ACC112 (cell line): ENCODE measurements around the gene METTL16.

ENCODE experiments used
- H2AFZ ChIP-seq: fragments of 200-600 bp; sonication (generic); one replicate; pipeline ENCODE4 v1.6.0; 2017; ENCODE audit warnings: antibody characterized with exemption, low read length; ENCODE audit not compliant: unreplicated experiment
- H3K27ac ChIP-seq: fragments of 200-600 bp; sonication (generic); 2 replicates; pipeline ENCODE4 v1.5.1; 2014; ENCODE audit warnings: low read depth, mild to moderate bottlenecking, antibody characterized with exemption, low read length, moderate library complexity
- H3K27me3 ChIP-seq: fragments of 200-600 bp; sonication (generic); 2 replicates; pipeline ENCODE4 v1.6.1; 2014; ENCODE audit warnings: mild to moderate bottlenecking, antibody characterized with exemption, low read length, moderate library complexity, mixed read lengths; ENCODE audit not compliant: insufficient read depth
- H3K36me3 ChIP-seq: fragments of 200-600 bp; sonication (generic); 2 replicates; pipeline ENCODE4 v1.6.1; 2016; ENCODE audit warnings: mild to moderate bottlenecking, antibody characterized with exemption, low read length, moderate library complexity, mixed read lengths; ENCODE audit not compliant: insufficient read depth
- H3K4me1 ChIP-seq: fragments of 200-600 bp; sonication (generic); one replicate; pipeline ENCODE4 v1.6.1; 2016; ENCODE audit warnings: low read length, mixed read lengths; ENCODE audit not compliant: insufficient read depth, unreplicated experiment, control insufficient read depth
- H3K4me3 ChIP-seq: fragments of 200-600 bp; sonication (generic); 2 replicates; pipeline ENCODE4 v1.5.1; 2014; ENCODE audit warnings: mild to moderate bottlenecking, low read depth, low read length
- H3K79me2 ChIP-seq: fragments of 200-600 bp; sonication (generic); one replicate; pipeline ENCODE4 v1.6.0; 2016; ENCODE audit warnings: low read length; ENCODE audit not compliant: control insufficient read depth, unreplicated experiment, insufficient read depth

METTL16 gene

DNA sequence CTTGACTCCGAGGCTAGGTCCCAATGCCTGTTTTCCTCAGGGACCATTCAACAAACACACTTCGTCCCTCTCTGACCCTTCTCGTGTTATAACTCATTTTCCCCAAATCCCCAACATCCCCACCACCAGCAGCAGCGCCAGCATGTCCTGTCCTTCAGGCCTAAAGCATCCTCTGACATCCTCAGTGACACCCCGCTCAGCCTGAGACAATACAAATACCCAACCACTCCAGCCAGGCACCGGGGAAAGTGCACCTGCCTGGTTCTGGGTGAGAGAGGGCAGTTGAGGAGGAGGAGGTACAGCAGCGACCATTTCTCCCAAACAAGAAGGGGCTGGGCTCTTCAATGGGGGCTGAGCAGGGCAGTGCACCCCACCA, 115.5 kb downstream of the METTL16 start:
- Histone ChIP-seq H3K4me1 (peaks cover 51% of the 10 kb centered on the region), H3K27ac (peak overlapping the region; percentile 96), H2AFZ (no peak overlapping the region), H3K79me2 (peaks cover 56% of the 10 kb centered on the region), H3K4me3 (peak overlapping the region; percentile 62), H3K36me3 (no peaks in the 10 kb centered on the region), H3K27me3 (no peaks in the 10 kb centered on the region)

DNA sequence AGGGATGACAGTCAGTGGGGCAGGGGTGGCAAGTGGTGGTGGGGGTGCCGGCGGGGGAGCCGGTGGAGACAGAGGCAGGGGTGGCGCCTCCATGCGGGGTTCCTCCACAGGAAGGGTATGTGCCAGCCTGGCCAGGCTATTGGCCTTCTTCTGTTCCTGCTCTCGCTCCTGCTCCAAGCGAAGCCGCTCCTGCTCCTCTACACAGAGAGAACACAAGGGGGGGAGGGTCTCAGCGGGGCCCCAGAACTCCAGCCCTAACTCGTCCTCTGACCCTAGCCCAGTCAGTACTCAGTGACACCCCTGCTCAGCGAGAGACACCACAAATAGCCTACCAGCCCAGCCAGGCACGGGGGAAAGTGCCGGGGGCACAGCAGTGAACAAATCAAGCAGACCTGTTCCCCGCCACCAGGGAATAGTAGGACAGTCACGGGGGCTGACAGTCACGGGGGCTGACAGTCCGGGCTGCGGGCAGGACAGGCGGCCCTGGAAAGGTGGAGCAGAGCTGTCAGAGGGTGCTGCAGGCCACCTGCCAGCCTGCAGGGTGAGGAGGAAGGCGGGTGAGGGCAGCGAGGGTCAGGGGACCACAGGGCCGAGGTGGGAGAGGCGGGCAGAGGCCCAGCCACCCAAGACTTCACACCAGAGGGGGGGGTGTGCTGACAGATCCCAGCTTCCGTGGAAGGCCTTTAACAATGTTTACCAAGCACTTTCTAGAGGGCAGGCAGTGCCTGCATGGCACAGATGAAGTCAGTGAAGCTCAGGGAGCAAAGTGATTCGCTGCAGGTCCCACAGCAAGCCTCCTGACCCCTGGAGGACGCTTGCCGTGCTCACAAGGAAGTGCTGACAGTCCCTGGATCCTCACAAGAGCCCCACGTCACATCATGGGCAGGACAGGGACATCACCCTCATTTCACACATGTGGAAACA, 116.2 kb downstream of the METTL16 start:
- peaks cover 55% of the 10 kb centered on the region for H3K4me1 ChIP-seq
- no peaks in the 10 kb centered on the region for H3K36me3 ChIP-seq
- H3K4me3 ChIP-seq: peak overlapping the region; percentile 62; the same call in 1 of the 2 replicates
- no peak overlapping the region for H2AFZ ChIP-seq
- H3K27ac ChIP-seq: peak overlapping the region; percentile 96
- peaks cover 59% of the 10 kb centered on the region for H3K79me2 ChIP-seq
- no peaks in the 10 kb centered on the region for H3K27me3 ChIP-seq

DNA sequence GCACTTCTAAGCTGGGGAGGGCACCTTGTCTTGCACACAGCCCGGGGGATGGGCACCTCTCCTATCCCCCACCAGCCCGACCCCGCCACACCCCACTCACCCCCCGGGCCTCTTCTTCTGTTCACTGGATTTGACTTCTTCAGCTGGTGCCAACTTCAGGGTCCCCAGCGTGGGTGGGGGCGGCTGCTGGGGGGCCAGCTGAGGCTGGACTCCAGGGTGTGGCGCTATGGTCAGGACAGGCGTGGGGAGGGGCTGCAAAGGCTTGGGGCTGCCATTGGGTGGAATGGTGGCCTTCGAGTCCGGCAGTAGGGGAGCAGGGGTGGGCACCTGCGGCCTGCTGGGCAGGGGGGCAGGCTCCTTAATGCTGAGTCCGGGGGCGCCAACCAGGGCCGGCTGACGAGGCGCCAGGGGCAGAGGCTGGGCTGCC, 116.9 kb downstream of the METTL16 start:
- Histone ChIP-seq H3K36me3 (no peaks in the 10 kb centered on the region), H3K27me3 (no peaks in the 10 kb centered on the region), H3K4me3 (peak overlapping the region; percentile 97; the same call in 1 of the 2 replicates), H3K4me1 (peaks cover 57% of the 10 kb centered on the region), H3K27ac (peak overlapping the region; percentile 66; the same call in 1 of the 2 replicates), H3K79me2 (peaks cover 57% of the 10 kb centered on the region), H2AFZ (no peak overlapping the region)

DNA sequence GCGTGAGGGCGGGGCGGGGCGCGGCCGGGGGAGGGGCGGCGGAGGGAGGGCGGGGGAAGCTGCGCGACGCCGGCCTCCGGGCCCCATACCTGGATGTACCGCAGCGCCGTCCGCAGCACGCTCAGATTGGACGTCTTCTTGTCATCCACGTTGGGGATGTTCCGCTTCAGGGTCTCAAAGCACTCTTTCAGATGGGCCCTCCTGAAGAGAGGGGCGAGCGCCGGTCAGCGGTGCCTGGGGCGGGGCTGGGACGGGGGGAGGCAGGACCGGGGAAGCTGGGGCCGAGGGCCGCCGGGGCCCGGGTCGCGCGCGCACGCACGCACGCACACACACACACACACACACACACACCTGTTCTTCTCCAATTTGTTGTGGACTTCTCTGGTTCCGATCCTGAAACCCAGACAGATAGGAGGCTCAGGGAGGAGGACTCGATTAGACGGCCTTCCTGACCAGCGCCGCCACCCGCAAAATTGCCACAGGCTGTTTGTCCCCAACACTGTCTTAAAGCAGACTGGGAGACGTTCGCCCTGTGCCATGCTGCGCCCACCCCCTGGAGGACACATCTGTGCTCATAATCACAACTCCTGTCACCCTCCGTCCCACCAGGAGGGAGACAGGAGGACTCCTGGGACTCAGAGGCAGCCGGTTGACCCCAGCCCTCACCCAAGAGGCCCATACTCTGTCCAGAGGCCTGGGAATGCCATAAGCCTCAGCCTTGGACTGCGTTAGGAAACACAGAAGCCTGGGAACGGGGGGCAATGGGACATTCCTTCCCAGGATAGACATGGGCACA, 117.5 kb downstream of the METTL16 start:
- Histone ChIP-seq H3K4me1 (peaks cover 57% of the 10 kb centered on the region), H3K27ac (peak overlapping the region; percentile 66), H2AFZ (no peak overlapping the region), H3K79me2 (peaks cover 55% of the 10 kb centered on the region), H3K36me3 (no peaks in the 10 kb centered on the region), H3K4me3 (peak overlapping the region; percentile 97), H3K27me3 (no peaks in the 10 kb centered on the region)

DNA sequence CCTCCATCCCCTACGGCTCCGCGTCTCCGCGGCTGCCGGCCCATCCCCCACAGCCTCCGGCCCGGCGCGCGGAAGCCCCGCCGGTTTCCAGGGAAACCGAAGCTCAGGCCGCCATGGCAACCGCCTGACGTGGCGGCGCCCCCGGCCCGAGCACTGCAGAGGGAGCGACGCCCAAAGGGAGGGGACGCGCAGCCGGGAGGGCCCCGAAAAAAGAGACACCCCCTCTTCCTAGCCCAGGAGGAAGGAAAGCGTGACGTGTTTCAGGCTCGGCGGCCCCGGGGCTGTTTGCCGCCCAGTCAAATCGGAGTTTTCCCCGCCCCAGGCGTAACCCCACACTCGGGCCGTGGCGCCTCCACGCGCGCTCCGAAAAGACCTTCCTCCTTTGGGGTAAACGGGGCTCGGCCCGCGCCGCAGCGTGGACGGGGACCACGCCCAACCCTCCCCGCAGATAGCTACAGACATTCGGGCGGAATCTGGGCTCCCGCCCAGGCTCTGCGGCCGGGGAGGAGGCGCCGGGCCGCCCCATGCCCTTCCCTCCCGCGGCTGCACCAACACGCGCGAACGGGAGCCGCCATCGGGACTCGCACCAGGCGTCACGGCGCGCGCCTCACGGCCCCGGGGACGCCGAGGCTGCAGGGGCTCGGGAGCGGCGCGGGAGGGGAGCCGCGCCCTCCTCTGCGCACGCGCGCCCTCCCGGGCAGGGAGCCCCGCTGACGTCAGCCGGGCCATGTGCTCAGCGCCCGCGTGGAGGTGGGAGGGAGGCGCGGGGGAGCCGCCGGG, 118.3 kb downstream of the METTL16 start:
- Histone ChIP-seq H3K4me3 (peak overlapping the region; percentile 97), H3K27me3 (no peaks in the 10 kb centered on the region), H3K36me3 (no peaks in the 10 kb centered on the region), H3K4me1 (peaks cover 53% of the 10 kb centered on the region), H3K79me2 (peaks cover 50% of the 10 kb centered on the region), H3K27ac (peak overlapping the region; percentile 100), H2AFZ (peak overlapping the region; percentile 79)

DNA sequence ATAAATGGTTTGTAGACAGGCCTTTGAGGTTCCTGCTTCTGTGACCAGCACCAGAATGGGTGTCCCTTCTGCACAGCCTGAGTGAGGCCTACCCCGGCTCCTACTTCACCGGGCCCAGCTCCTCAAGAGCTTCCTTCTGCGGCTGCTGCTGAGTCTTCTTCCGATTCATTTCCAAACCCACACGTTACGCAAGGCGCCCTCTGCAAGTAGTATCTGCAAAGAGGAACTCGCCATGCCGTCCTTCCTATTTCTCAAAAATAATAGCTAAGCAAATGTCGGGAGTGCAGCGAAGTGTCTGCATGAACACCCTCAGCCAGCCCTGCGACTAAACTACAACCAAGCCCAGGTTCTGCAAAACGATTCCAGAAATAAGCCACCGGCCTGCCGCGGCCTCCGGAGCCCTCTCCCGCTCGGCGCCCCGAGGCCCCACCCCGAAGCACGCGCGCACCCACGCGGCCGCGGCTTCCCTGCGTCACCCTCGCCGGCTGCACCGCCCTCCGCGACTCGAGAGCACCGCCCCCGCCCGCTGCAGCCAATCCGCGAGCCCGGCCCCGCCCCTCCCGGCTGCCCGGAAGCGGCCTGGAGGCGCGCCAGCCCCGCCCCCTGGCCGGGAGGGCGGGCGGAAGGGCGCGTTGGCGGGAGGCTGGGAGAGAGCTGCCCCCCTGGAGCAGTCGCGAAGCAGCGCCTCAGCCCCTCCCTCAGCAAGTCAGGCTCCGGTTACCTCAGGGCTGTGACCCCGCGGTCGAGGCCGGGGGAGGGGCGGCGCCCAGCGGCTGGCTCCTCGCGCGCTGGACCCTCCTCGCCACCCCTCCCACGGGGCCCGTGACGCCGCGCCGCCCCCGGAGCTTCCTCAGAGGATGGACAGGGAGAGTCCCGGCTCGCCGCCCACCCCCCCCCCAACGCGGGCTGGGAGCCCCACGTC, 119.2 kb downstream of the METTL16 start:
- peaks cover 45% of the 10 kb centered on the region for H3K4me1 ChIP-seq
- no peak overlapping the region for H2AFZ ChIP-seq
- peaks cover 41% of the 10 kb centered on the region for H3K79me2 ChIP-seq

DNA sequence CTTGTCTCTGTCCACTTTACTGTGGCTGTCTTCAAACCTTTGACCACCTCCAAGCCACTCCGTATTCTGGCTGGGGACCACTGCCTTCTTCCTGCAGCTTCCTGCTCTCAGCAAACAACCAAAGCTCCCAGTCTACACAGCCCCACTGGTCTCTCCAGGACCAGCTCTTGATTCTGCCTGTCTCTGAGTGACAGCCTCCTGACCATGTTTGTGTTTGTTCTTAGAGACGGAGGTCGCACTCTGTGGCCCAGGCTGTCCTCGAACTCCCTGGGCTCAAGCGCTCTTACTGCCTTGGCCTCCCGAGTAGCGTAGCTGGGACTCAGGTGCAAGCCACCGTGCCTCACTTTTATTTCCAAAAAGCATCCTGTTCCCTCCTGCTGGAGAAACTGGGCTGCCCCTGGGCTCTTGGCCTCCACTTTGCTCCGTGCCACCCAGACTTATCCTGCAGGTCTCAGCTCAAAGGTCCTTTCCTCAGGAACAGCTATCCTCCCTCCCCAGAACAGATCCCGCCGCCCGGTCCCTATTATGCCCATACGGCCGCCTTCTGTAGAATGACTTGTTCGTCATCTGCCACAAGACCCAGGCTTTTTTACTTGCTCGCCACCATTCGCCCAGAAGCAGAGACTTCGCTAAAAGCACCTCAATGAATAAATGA, 120.0 kb downstream of the METTL16 start:
- Histone ChIP-seq H3K79me2 (peaks cover 37% of the 10 kb centered on the region), H3K4me1 (peaks cover 40% of the 10 kb centered on the region), H3K36me3 (no peaks in the 10 kb centered on the region), H2AFZ (no peak overlapping the region), H3K27ac (peak overlapping the region; percentile 100), H3K4me3 (peak overlapping the region; percentile 87), H3K27me3 (no peaks in the 10 kb centered on the region)

More for the DNA sequence above, 119.2 kb downstream of the METTL16 start:
- H3K36me3 ChIP-seq: no peaks in the 10 kb centered on the region
- peak overlapping the region; percentile 97 for H3K4me3 ChIP-seq
- H3K27ac ChIP-seq: peak overlapping the region; percentile 100
- no peaks in the 10 kb centered on the region for H3K27me3 ChIP-seq

DNA sequence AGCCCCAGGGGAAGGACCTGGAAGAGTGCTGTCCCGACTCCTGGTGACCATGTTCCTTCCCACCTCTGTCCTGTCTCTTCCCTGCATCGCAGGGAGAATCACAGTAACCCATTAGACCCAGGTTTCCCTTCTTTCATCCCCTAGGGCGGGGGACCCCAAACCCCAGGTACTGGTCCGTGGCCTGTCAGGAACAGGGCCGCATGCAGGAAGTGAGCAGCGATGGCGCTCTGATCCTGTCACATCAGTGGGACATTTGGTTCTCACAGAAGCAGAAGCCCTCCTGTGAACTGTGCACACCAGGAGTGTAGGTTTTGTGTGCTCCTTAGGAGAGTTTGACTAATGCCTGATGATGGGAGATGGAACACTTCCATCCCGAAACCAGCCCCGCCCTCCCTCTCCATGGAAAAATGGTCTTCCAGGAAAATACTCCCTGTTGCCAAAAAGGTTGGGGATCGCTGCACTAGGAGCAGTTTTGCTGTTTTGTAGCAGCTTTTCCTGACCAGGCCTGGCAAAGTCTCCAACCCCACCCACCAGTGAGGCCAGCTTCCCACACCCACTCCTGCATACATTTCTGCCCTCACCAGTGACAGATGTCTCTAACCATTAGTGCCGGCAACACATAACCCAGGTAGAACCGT, 121.4 kb downstream of the METTL16 start:
- Histone ChIP-seq H3K79me2 (peaks cover 26% of the 10 kb centered on the region), H3K4me3 (no peak overlapping the region), H3K27me3 (no peaks in the 10 kb centered on the region), H2AFZ (no peak overlapping the region), H3K4me1 (peaks cover 28% of the 10 kb centered on the region), H3K27ac (no peak overlapping the region), H3K36me3 (no peaks in the 10 kb centered on the region)

DNA sequence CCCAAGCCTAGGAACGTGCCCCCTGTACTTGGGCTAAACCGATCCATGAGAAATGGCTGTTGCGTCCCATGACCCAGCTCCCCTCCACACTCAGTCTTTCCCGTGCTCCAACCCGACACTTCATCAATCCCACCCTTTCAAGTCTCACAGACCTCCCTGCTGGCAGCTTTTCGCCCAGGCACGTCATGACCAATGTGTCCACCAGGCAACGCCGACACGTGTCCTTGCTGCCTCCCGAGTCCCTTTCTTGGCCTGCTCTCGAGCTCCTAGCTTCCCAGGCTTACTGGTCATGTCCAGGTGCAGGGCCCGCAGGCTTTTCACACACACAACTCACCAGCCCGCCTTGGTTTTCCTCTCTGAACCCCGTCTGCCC, 123.0 kb downstream of the METTL16 start:
- no peak overlapping the region for H3K27ac ChIP-seq
- H3K36me3 ChIP-seq: no peaks in the 10 kb centered on the region
- H3K27me3 ChIP-seq: no peaks in the 10 kb centered on the region
- H3K4me1 ChIP-seq: peaks cover 16% of the 10 kb centered on the region
- H3K4me3 ChIP-seq: no peak overlapping the region
- no peak overlapping the region for H2AFZ ChIP-seq
- H3K79me2 ChIP-seq: peaks cover 15% of the 10 kb centered on the region
